ENCODE results near the gene AKAP13.

Gene AKAP13

GRCh38 chr15:85386261-85386660 lies 5.9 kb downstream of the AKAP13 start:
- DNase-seq, result no peak

GRCh38 chr15:85388566-85389305 lies 8.3 kb downstream of the AKAP13 start:
- no peak for DNase-seq

- DNase-seq, result no peak
Observed at GRCh38 chr15:85389306-85389650, 8.9 kb downstream of the AKAP13 start.

DNA sequence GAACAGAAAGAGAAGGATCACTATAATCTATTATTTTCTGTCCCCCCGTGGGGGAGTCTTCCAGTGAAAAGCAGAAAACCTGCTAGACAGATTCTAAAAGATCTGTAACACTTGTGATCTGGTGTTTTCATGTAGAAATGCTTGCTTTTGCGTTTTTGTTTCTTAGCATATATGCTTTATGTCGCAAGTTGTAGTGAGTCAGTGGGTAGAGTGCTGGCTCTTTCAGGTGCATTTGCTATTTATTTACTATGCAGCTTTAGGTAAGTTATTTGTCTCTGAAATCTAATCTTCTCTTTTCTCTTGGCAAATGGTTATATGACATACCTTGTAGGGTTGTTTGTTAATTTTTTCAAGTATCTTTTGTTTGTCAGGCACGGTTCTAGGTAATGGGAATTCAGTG lies 9.4 kb downstream of the AKAP13 start:
- DNase-seq, result no peak

- DNase-seq, result no peak
Observed at GRCh38 chr15:85393210-85393609, 12.8 kb downstream of the AKAP13 start.

- DNase-seq, result no peak
Observed at GRCh38 chr15:85394554-85395333, 14.3 kb downstream of the AKAP13 start.

- DNase-seq, result no peak
Observed at GRCh38 chr15:85396554-85396953, 16.2 kb downstream of the AKAP13 start.

DNA sequence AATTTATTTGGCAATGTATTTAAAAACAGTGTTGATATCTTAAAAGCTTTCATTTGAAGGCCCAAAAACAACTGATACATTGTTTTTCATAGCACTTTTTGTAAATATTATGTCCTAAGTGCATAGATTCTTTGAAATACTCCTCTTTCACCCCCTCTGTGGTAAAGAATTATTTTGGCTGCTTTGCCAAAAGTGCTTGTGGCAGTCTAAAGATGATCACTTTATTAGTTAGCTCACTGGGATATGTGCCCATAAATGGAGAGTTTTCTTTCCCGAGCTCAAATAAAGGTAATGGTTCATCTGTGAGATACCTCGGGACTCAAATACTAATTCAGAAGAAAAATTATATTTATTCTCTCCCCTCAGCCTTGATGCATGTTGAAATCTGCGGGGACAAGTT lies 16.7 kb downstream of the AKAP13 start:
- DNase-seq, result no peak

GRCh38 chr15:85397926-85398325 lies 17.5 kb downstream of the AKAP13 start:
- no peak for DNase-seq

- no peak for DNase-seq
Observed at GRCh38 chr15:85398822-85399221, 18.4 kb downstream of the AKAP13 start.

DNA sequence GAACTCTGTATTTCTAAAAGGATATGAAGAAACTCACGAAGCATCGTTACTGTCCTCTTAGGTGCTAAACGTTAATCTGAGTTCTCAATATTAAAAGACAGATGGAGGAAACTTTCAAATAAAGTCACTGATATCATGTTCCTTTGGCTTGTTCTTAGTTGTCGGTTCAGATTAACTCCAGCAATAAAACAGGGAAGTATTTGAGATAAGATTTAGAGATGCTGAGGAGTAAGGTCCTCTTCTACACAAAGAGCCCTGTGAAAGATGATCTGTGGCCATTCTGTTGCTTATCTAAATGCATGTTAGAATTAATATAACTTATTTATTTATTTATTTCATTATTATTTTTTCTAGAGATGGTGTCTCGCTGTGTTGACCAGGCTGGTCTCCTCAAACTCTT lies 19.2 kb downstream of the AKAP13 start:
- no peak for DNase-seq

GRCh38 chr15:85400606-85401005 lies 20.2 kb downstream of the AKAP13 start:
- no peak for DNase-seq

- no peak for DNase-seq
Observed at GRCh38 chr15:85401108-85401774, 20.8 kb downstream of the AKAP13 start.

GRCh38 chr15:85402195-85402881 lies 21.9 kb downstream of the AKAP13 start:
- DNase-seq, result peak; percentile 71

- DNase-seq, result peak; percentile 81
Observed at GRCh38 chr15:85403745-85404144, 23.3 kb downstream of the AKAP13 start.

- no peak for DNase-seq
Observed at GRCh38 chr15:85404176-85404917, 23.9 kb downstream of the AKAP13 start.

- DNase-seq, result peak; percentile 28
Observed at GRCh38 chr15:85404918-85405866, 24.8 kb downstream of the AKAP13 start.

DNA sequence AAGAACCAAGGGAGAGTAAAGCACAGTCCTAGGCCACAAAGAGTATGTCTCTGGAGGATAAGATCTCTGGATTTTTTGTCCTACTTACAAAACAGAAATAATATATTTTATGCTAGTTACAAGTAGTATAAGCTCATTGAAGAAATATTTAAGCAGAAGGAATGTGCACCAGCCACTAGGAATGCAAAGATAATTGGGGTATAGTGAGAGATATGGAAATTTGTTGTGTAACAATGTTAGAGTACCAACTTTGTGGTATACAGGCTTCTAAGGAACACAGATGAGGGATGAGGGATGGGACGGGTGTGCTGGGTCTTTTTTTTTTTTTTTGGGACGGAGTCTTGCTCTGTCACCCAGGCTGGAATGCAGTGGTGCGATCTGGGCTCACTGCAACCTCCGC lies 26.5 kb downstream of the AKAP13 start:
- DNase-seq, result peak; percentile 76

DNA sequence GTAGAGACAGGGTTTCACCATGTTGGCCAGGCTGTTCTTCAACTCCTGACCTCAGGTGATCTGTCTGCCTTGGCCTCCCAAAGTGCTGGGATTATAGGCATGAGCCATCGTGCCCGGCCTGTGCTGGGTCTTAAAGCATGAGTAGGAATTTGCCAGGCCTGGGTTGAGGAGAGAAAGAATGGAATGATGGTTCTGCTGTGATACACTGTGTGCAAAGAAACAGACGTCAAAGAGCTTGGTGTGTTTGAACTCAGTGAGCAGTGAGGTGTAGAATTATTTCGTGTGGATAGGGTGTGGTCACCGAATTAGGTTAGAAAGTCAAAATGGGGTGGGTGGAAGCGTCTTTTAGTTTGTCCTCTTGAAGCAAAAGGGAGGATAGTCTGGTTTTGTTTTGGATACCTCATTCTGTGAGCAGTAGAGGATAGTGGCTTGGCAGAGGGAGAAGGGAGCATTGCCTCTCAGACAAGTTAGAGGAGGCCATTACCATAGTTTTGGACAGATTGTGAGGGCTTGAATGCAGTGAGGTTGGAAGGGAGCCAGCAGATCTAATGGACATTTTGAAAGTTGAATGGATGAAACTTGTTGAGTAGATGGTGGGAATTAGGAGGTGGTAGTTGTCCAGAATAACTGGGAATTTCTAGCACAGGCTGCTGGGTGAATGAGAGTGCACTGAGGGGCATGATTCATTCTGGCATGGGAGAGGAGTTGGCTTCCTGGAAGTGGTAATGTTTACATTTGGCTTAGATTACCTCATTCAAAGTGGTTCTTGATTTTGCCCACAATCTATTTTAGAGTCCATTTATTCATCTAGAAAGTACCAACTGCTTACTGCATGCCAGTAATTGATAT lies 27.2 kb downstream of the AKAP13 start:
- peak; percentile 91 for DNase-seq

- no peak for DNase-seq
Observed at GRCh38 chr15:85408270-85408746, 27.9 kb downstream of the AKAP13 start.

All from EL (cell line).